Hepatocyte (in vitro differentiated cells): ENCODE measurements around the gene HCRTR1. TPM values are rescaled to one million over a fixed set of nuclear protein-coding genes. Genes with fewer than 3 reads are reported as not detected.
A peak's percentile ranks its signal among the peaks of the same experiment; 100 is the strongest.

Source experiments
- DNase-seq: peaks from one replicate; pipeline ENCODE4 v3.0.0-alpha.2; 2016; ENCODE audit warnings: low spot score
- H2AFZ ChIP-seq: fragments of 200-600 bp; sonication (generic); 2 replicates; pipeline ENCODE4 v1.6.0; 2016; ENCODE audit warnings: antibody characterized with exemption, mild to moderate bottlenecking
- H3K27ac ChIP-seq: fragments of 200-600 bp; sonication (generic); 2 replicates; pipeline ENCODE4 v1.5.1; 2016; ENCODE audit warnings: mild to moderate bottlenecking
- H3K27me3 ChIP-seq: fragments of 200-600 bp; sonication (generic); 2 replicates; pipeline ENCODE4 v1.6.1; 2016
- H3K36me3 ChIP-seq: fragments of 200-600 bp; sonication (generic); replicated peaks from 2 replicates; pipeline ENCODE4 v1.5.1; 2016; ENCODE audit warnings: low read depth; ENCODE audit not compliant: insufficient read depth
- H3K4me1 ChIP-seq: fragments of 200-600 bp; sonication (generic); 2 replicates; pipeline ENCODE4 v1.5.1; 2016; ENCODE audit warnings: mild to moderate bottlenecking, moderate library complexity; ENCODE audit not compliant: insufficient read depth
- H3K4me2 ChIP-seq: fragments of 200-600 bp; sonication (generic); 2 replicates; pipeline ENCODE4 v1.6.0; 2016
- H3K4me3 ChIP-seq: fragments of 200-600 bp; sonication (generic); 2 replicates; pipeline ENCODE4 v1.5.1; 2016; ENCODE audit warnings: mild to moderate bottlenecking
- H3K79me2 ChIP-seq: fragments of 200-600 bp; sonication (generic); 2 replicates; pipeline ENCODE4 v1.6.0; 2017; ENCODE audit warnings: mild to moderate bottlenecking
- H3K9me2 ChIP-seq: fragments of 200-600 bp; sonication (generic); replicated peaks from 2 replicates; pipeline ENCODE4 v1.6.0; 2017; ENCODE audit warnings: mild to moderate bottlenecking; ENCODE audit not compliant: insufficient read depth
- H3K9me3 ChIP-seq: fragments of 200-600 bp; sonication (generic); 2 replicates; pipeline ENCODE4 v1.5.1; 2016; ENCODE audit warnings: low read depth, mild to moderate bottlenecking
- H4K20me1 ChIP-seq: fragments of 200-600 bp; sonication (generic); 2 replicates; pipeline ENCODE4 v1.6.0; 2016; ENCODE audit warnings: mild to moderate bottlenecking; ENCODE audit not compliant: insufficient read depth, poor library complexity, severe bottlenecking
- CTCF ChIP-seq: fragments of 200-600 bp; sonication (generic); IDR thresholded peaks from 2 replicates; pipeline ENCODE4 v1.5.1; 2016; ENCODE audit warnings: antibody characterized with exemption, mild to moderate bottlenecking; ENCODE audit not compliant: poor library complexity
- EZH2 ChIP-seq: fragments of 200-600 bp; sonication (generic); IDR thresholded peaks from 2 replicates; pipeline ENCODE4 v1.6.1; 2016; ENCODE audit warnings: antibody characterized with exemption, mild to moderate bottlenecking, borderline replicate concordance
- EZH2phosphoT487 ChIP-seq: fragments of 200-600 bp; sonication (generic); IDR thresholded peaks from one replicate; pipeline ENCODE4 v1.6.1; 2018; ENCODE audit warnings: antibody characterized with exemption, mild to moderate bottlenecking, low read depth, moderate library complexity; ENCODE audit not compliant: unreplicated experiment, severe bottlenecking
- WGBS: methylation state at CpG from one replicate; pipeline ENCODE4 v1.1.6; 2016; ENCODE audit warnings: low lambda C conversion rate; ENCODE audit errors: missing lambda C conversion rate; 5-methylcytosine and 5-hydroxymethylcytosine counted together
- polyA plus RNA-seq: library from polyadenylated mRNA; unstranded; fragments of >200 nt; fragmentation: Nextera tagmentation; extraction: Ambion mirVana; gene quantifications from 2 replicates; pipeline ENCODE4 v1.2.1, GENCODE V29; 2016
- total RNA-seq: library from RNA; depleted of rRNA; stranded (reverse); fragments of >200 nt; gene quantifications from 2 replicates; pipeline ENCODE4 v1.2.3, GENCODE V29; 2014

The HCRTR1 gene
- total and polyA plus RNA-seq, 2 experiments from 2014 or later, result not detected

GRCh38 chr1:31661856-31662255 lies 44.4 kb downstream of the HCRTR1 start:
- no peak overlapping the region for H3K4me3 ChIP-seq

GRCh38 chr1:31662463-31662862 lies 45.0 kb downstream of the HCRTR1 start:
- no peaks in the 10 kb centered on the region for H3K9me3 ChIP-seq
- H4K20me1 ChIP-seq, result no peaks in the 10 kb centered on the region
- no peak for DNase-seq
- H3K27me3 ChIP-seq, result no peaks in the 10 kb centered on the region
- WGBS, result 93% methylated on average over 11 of the region's 12 CpGs
- H3K4me1 ChIP-seq, result no peaks in the 10 kb centered on the region
- H3K4me3 ChIP-seq, result no peak overlapping the region
- TF ChIP-seq EZH2 (no peak), CTCF (no peak), EZH2phosphoT487 (no peak)
- H3K36me3 ChIP-seq, result no peaks in the 10 kb centered on the region
- no peak overlapping the region for H3K27ac ChIP-seq
- no peak overlapping the region for H2AFZ ChIP-seq
- H3K9me2 ChIP-seq, result no peaks in the 10 kb centered on the region
- H3K79me2 ChIP-seq, result no peaks in the 10 kb centered on the region
- no peak overlapping the region for H3K4me2 ChIP-seq

More at GRCh38 chr1:31661856-31662255, 44.4 kb downstream of the HCRTR1 start:
- no peak overlapping the region for H3K27ac ChIP-seq
- no peaks in the 10 kb centered on the region for H3K79me2 ChIP-seq
- no peaks in the 10 kb centered on the region for H4K20me1 ChIP-seq
- no peaks in the 10 kb centered on the region for H3K4me1 ChIP-seq
- no peak for DNase-seq
- no peaks in the 10 kb centered on the region for H3K9me2 ChIP-seq
- H3K36me3 ChIP-seq, result no peaks in the 10 kb centered on the region
- H3K4me2 ChIP-seq, result no peak overlapping the region
- WGBS, result 88% methylated on average over 5 of the region's 6 CpGs
- H3K9me3 ChIP-seq, result no peaks in the 10 kb centered on the region
- H3K27me3 ChIP-seq, result no peaks in the 10 kb centered on the region
- TF ChIP-seq EZH2phosphoT487 (no peak), CTCF (no peak), EZH2 (no peak)
- H2AFZ ChIP-seq, result no peak overlapping the region

- no peak overlapping the region for H2AFZ ChIP-seq
Observed at GRCh38 chr1:31663622-31664452, 46.3 kb downstream of the HCRTR1 start.

More at GRCh38 chr1:31663622-31664452, 46.3 kb downstream of the HCRTR1 start:
- no peaks in the 10 kb centered on the region for H3K36me3 ChIP-seq
- no peaks in the 10 kb centered on the region for H4K20me1 ChIP-seq
- H3K4me1 ChIP-seq, result no peaks in the 10 kb centered on the region
- H3K4me2 ChIP-seq, result no peak overlapping the region
- H3K27me3 ChIP-seq, result no peaks in the 10 kb centered on the region
- DNase-seq, result peak; percentile 70
- H3K79me2 ChIP-seq, result no peaks in the 10 kb centered on the region
- no peaks in the 10 kb centered on the region for H3K9me3 ChIP-seq
- TF ChIP-seq EZH2phosphoT487 (no peak), EZH2 (no peak), CTCF (peak; percentile 83)
- no peaks in the 10 kb centered on the region for H3K9me2 ChIP-seq
- no peak overlapping the region for H3K4me3 ChIP-seq
- WGBS, result 46% methylated on average over 9 of the region's 9 CpGs
- no peak overlapping the region for H3K27ac ChIP-seq
